Medulla oblongata (tissue), 1 donor: ENCODE data around the gene GULP1.
A peak's percentile ranks its signal among the peaks of the same experiment; 100 is the strongest.
"Not testable (repeated sequence)": the region's sequence is repeated elsewhere in the genome, so short reads cannot be mapped to it uniquely, and the experiment has no call there.

Experiments used
- DNase-seq: peaks from one replicate; pipeline ENCODE4 v3.0.0-alpha.2; 2015; ENCODE audit errors: extremely low spot score

GULP1 gene

DNA sequence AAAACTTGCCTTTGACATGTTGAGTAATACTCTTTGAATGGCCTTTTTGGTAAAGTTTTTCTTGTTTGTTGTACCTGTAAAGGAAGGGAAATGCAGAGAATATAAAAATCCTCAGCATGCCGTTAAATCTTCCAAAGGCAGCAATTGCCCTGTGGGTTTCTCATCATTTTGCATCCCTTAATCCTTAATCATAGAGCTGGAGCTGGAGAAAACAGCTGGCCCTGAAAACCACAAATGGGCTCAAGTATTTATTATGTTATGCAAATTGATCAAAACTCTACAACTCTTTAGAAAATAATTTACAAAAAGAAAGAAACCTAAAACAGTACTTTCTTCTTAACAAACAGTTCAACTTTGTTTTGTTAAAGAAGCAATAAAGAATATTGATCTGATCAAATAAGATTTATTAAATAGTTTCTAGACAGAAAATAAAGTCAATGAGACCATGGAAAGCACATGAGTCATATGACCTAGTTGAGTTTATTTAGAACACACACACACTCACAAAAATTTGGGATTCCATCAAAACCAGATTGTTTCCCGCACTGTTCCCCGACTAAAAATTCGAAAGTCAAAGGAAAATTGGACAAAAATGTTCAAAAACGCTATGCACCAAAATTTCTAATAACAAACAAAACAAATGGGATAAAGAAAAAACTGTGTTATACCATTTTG is 309.0 kb downstream of the GULP1 start:
- DNase-seq = no peak

DNA sequence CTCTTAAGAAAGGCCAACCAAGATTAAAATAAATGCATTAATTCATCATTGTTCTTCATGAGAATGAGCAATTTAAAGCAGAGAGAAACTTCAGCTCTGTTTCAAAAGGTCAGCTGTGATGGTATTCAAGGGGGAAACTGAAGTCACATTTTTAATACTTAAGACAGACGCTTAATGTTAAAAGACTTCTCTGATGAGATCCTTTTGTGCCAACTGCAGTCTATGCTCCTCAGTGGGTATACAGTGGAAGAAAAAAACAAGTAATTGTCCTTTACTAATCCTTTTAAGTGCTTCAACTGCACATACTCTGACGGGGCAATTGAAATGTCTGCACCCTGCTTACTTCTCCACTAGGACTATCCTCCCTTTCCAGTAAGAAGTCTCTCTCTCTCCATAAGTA is 309.7 kb downstream of the GULP1 start:
- no peak for DNase-seq

- no peak for DNase-seq
Observed at GRCh38 chr2:188601927-188602326, 310.3 kb downstream of the GULP1 start.

DNA sequence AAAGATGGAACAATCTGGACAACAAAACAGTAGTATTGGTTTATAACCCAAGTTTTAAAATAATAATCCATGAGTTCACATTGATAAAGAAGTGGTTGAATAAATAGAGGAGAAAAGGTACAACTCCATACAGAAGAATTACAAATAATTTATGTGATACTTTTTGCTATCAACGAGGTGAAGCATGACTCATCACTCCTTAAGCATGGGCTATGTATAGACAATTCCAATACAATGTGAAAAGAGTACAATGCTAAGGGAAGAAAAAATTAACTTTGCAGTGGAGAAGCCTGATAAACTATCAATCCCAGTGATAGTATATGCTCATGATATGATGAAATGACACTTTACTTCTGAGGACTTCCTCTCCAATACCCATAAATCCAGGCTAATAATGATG is 312.9 kb downstream of the GULP1 start:
- DNase-seq = no peak

- not testable (repeated sequence) for DNase-seq
Observed at GRCh38 chr2:188605609-188606584, 314.2 kb downstream of the GULP1 start.

DNA sequence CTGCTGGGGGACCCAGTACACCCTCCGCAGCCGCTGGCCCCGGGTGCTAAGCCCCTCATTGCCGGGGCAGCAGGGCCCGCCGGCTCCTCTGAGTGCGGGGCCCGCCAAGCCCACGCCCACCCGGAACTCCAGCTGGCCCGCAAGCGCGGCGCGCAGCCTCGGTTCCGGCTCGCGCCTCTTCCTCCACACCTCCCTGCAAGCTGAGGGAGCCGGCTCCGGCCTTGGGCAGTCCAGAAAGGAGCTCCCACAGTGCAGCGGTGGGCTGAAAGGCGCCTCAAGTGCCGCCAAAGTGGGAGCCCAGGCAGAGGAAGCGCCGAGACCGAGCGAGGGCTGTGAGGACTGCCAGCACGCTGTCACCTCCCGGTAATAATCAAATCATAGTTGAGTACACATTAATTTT is 314.9 kb downstream of the GULP1 start:
- DNase-seq = not testable (repeated sequence)

- no peak for DNase-seq
Observed at GRCh38 chr2:188607501-188607900, 315.8 kb downstream of the GULP1 start.

DNA sequence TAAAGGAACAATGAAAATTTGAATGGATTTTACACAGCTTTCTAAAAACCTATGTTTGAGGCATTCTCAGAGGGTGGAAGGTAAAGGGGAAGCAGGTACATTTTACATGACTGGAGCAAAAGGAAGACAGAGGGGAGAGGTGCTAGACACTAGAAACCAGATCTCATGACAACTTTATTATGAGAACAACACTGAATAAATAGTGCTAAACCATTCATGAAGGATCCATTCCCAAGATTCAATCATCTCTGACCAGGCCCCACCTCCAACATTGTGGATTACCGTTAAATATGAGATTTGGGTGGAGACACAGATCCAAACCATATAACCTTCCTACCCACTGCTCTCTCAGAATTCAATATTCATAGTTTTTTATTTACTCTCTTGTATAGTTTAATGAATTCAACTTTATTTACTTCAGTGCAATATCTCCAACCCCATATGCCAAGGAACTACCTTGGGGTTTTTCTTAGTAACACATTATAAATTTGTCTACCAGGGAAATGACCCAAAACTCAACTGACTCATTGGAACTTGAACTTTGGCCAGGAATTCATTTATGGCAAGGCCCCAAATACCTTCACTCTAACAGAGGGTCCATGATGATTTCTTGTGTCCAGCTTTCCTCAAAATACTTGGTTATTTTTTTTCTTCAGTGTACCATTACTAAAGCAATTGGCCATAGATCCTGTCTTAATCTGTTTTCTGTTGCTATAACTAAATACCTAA is 317.8 kb downstream of the GULP1 start:
- DNase-seq = no peak

GRCh38 chr2:188610050-188610444 is 318.4 kb downstream of the GULP1 start:
- no peak for DNase-seq

DNA sequence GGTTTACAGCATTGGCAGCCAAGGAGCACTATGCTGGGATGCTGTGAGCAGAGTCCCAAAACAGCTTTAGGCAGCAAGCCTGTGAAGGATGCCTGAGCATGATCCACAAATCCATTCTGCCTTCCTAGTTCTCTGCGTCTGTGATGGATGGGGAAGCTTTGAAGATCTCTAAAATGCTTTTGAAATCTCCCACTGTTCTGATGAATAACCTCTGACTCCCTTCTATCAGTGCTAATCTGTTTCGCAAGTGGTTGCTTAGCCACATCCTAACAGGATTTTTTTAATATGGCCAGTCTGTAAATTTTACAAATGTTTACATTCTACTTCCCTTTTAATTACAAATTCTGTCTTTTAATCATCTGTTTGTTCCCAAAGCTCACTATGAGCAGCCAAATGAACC is 319.2 kb downstream of the GULP1 start:
- DNase-seq = no peak

DNA sequence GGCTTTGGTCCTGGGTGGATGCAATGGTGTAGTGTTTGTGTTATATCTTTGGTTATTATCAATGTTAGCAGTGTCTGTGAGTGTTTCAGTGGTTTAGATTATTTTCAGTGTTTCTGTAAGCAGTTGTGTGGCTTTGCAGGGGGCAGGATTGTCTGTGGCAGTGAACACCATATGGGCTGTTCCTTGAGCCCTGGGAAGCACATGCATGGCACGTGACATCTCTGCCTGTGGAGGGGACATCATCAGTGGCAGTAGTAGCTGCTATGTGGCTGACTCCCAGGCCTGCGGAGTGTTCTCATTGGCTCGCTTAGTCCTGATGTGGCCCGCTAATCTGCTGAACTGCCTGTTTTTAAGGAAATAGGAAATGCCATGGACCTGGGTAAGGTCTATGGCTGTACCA is 327.5 kb downstream of the GULP1 start:
- no peak for DNase-seq

DNA sequence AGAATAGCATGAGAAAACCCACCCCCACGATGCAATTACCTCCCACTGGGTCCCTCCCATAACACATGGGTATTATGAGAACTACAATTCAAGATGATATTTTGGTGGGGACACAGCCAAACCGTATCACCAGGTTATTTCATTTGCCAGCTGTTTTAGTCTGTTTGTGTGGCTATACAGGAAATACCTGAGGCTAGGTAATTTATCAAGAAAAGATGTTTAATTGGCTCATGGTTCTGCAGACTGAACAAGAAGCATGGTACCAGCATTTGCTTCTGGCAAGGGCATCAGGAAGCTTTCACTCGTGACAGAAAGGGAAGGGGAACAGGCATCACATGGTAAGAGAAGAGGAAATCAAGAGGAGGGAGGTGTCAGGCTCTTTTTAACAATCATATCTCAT is 329.2 kb downstream of the GULP1 start:
- DNase-seq = no peak

GRCh38 chr2:188622601-188623260 is 331.1 kb downstream of the GULP1 start:
- no peak for DNase-seq

GRCh38 chr2:188623995-188624643 is 332.4 kb downstream of the GULP1 start:
- no peak for DNase-seq

DNA sequence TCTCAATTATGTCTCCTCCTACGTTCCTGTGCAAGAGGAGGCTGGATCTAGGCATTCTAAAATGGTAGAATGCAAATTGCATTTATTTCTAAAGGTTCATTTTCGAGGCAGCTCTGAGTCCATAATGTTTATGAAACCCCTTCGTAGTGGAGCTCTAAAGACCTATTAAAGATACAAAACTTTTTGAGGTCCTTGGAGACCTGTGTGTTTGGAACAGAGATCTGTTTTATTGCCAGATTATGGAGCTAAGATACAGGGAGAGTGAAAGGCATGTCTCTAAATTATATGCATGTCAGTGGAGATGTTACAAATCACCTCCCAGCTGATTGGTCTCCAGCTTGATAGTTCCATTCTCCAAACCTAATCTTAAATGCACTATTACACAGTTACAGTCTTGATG is 335.8 kb downstream of the GULP1 start:
- no peak for DNase-seq

GRCh38 chr2:188628989-188629752 is 337.5 kb downstream of the GULP1 start:
- DNase-seq = no peak

- peak; percentile 15 for DNase-seq
Observed at GRCh38 chr2:188629753-188630527, 338.3 kb downstream of the GULP1 start.

GRCh38 chr2:188631037-188631809 is 339.5 kb downstream of the GULP1 start:
- DNase-seq = no peak

GRCh38 chr2:188634656-188635055 is 343.0 kb downstream of the GULP1 start:
- no peak for DNase-seq
